ENCODE measurements around the gene SLC18B1.
A peak's percentile ranks its signal among the peaks of the same experiment; 100 is the strongest.

The SLC18B1 gene

GRCh38 chr6:132798869-132799538, 567 bp upstream of the SLC18B1 start:
- peak overlapping the region; percentile 66 for H3K4me3 ChIP-seq (ENCODE audit: insufficient read length, low read depth)
- TF ChIP-seq SUZ12 (IDR thresholded peaks at IDR 0.05; ENCODE audit: extremely low read depth, insufficient read depth, insufficient read length) = no peak
- TF ChIP-seq ZNF274 (IDR thresholded peaks at IDR 0.05; ENCODE audit: low read depth, low read length) = no peak
- TF ChIP-seq YY1 (IDR thresholded peaks at IDR 0.05; ENCODE audit: insufficient read depth, insufficient read length) = no peak
- H3K27me3 ChIP-seq (ENCODE audit: insufficient read depth, insufficient read length) = no peaks in the 10 kb centered on the region
- no peaks in the 10 kb centered on the region for H3K36me3 ChIP-seq (ENCODE audit: insufficient read depth, insufficient read length, low read length)
- H3K9me3 ChIP-seq (ENCODE audit: insufficient read depth, low read length) = no peaks in the 10 kb centered on the region
- no peak for DNase-seq (ENCODE audit: low read depth, low spot score)
- no peak overlapping the region for H3K9ac ChIP-seq (ENCODE audit: insufficient read length, low read depth)
- H3K4me1 ChIP-seq (ENCODE audit: insufficient read depth, insufficient read length) = no peaks in the 10 kb centered on the region

DNA sequence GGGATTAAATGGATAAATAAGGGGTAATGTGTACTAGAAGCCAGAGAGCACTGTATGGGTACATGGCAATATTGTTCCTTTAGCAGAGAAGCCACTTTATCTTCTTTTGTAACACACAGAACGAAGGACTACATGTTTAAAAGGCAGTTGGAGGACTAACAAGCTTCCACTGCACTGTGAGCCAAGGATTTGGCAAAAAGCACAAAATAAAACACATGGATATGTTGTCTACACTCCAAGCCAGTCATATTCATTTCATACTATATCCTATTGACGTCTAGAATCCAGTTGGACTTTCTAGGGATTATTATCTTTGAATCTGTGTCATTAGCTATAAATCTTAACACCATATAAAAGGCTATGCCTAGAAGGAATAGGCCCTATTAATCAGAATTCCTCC, 3.0 kb downstream of the SLC18B1 start:
- no peaks in the 10 kb centered on the region for H3K4me1 ChIP-seq (ENCODE audit: insufficient read depth, insufficient read length)
- no peak overlapping the region for H3K4me3 ChIP-seq (ENCODE audit: insufficient read length, low read depth)
- H3K9me3 ChIP-seq (ENCODE audit: insufficient read depth, low read length) = no peaks in the 10 kb centered on the region
- no peak for TF ChIP-seq YY1 (IDR thresholded peaks at IDR 0.05; ENCODE audit: insufficient read depth, insufficient read length)
- DNase-seq (ENCODE audit: low read depth, low spot score) = no peak
- H3K27me3 ChIP-seq (ENCODE audit: insufficient read depth, insufficient read length) = no peaks in the 10 kb centered on the region
- H3K36me3 ChIP-seq (ENCODE audit: insufficient read depth, insufficient read length, low read length) = no peaks in the 10 kb centered on the region
- no peak overlapping the region for H3K9ac ChIP-seq (ENCODE audit: insufficient read length, low read depth)

GRCh38 chr6:132792510-132792909, 5.9 kb downstream of the SLC18B1 start:
- Histone ChIP-seq H3K36me3 (ENCODE audit: insufficient read depth, insufficient read length, low read length) (no peaks in the 10 kb centered on the region), H3K9me3 (ENCODE audit: insufficient read depth, low read length) (no peaks in the 10 kb centered on the region), H3K4me1 (ENCODE audit: insufficient read depth, insufficient read length) (no peaks in the 10 kb centered on the region), H3K4me3 (ENCODE audit: insufficient read length, low read depth) (no peak overlapping the region), H3K27me3 (ENCODE audit: insufficient read depth, insufficient read length) (no peaks in the 10 kb centered on the region), H3K9ac (ENCODE audit: insufficient read length, low read depth) (no peak overlapping the region)
- TF ChIP-seq YY1 (IDR thresholded peaks at IDR 0.05; ENCODE audit: insufficient read depth, insufficient read length) (no peak), ZNF274 (IDR thresholded peaks at IDR 0.05; ENCODE audit: low read depth, low read length) (no peak), SUZ12 (IDR thresholded peaks at IDR 0.05; ENCODE audit: extremely low read depth, insufficient read depth, insufficient read length) (no peak)
- no peak for DNase-seq (ENCODE audit: low read depth, low spot score)

DNA sequence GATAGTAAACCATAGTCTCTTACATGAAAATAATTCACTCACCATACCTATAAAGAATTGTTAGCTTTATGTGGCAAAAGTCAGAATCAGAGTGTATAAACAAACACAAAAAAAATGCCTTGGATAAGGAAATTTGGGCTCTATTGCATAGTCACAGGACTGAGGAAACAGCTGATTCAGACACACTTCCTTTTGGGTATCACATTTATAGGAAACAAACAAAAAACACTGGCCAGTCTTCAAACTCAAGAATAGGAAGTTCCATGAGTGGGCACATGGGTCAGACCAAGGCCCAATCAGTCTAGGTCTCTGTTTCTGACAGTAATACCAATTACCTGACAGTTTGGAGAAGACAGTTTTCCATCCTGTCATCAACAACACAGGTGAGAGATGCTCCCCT, 8.0 kb downstream of the SLC18B1 start:
- H3K4me3 ChIP-seq (ENCODE audit: insufficient read length, low read depth) = no peak overlapping the region
- H3K36me3 ChIP-seq (ENCODE audit: insufficient read depth, insufficient read length, low read length) = no peaks in the 10 kb centered on the region
- no peaks in the 10 kb centered on the region for H3K4me1 ChIP-seq (ENCODE audit: insufficient read depth, insufficient read length)
- TF ChIP-seq SUZ12 (IDR thresholded peaks at IDR 0.05; ENCODE audit: extremely low read depth, insufficient read depth, insufficient read length) (no peak), YY1 (IDR thresholded peaks at IDR 0.05; ENCODE audit: insufficient read depth, insufficient read length) (no peak)
- H3K27me3 ChIP-seq (ENCODE audit: insufficient read depth, insufficient read length) = no peaks in the 10 kb centered on the region
- no peak overlapping the region for H3K9ac ChIP-seq (ENCODE audit: insufficient read length, low read depth)
- no peak for DNase-seq (ENCODE audit: low read depth, low spot score)
- H3K9me3 ChIP-seq (ENCODE audit: insufficient read depth, low read length) = no peaks in the 10 kb centered on the region

DNA sequence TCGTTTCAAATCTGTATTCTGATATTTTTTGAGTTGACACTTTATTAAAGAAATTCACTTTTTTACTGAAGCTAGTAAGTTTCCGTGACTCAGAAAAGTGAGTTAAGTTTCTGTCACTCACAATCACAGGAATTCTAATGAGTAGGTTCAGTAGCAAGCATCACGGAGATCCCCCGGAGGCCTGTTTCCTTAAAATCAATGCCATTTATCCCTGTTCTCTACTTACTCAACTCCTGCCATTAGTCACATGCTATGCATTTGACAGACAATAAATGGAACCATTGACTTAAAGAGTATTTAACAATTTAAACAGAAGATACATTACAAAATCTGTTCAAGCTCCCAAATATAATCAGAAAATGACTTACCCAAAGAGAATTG, 9.1 kb downstream of the SLC18B1 start:
- H3K9me3 ChIP-seq (ENCODE audit: insufficient read depth, low read length) = no peaks in the 10 kb centered on the region
- H3K36me3 ChIP-seq (ENCODE audit: insufficient read depth, insufficient read length, low read length) = no peaks in the 10 kb centered on the region
- no peaks in the 10 kb centered on the region for H3K4me1 ChIP-seq (ENCODE audit: insufficient read depth, insufficient read length)
- no peak overlapping the region for H3K9ac ChIP-seq (ENCODE audit: insufficient read length, low read depth)
- no peak for TF ChIP-seq ZNF274 (IDR thresholded peaks at IDR 0.05; ENCODE audit: low read depth, low read length)
- no peak overlapping the region for H3K4me3 ChIP-seq (ENCODE audit: insufficient read length, low read depth)
- no peak for DNase-seq (ENCODE audit: low read depth, low spot score)
- H3K27me3 ChIP-seq (ENCODE audit: insufficient read depth, insufficient read length) = no peaks in the 10 kb centered on the region

- TF ChIP-seq YY1 (IDR thresholded peaks at IDR 0.05; ENCODE audit: insufficient read depth, insufficient read length) = no peak
- no peak for TF ChIP-seq ZNF274 (IDR thresholded peaks at IDR 0.05; ENCODE audit: low read depth, low read length)
- no peak for TF ChIP-seq SUZ12 (IDR thresholded peaks at IDR 0.05; ENCODE audit: extremely low read depth, insufficient read depth, insufficient read length)
- Histone ChIP-seq H3K4me3 (ENCODE audit: insufficient read length, low read depth) (no peak overlapping the region), H3K36me3 (ENCODE audit: insufficient read depth, insufficient read length, low read length) (no peaks in the 10 kb centered on the region), H3K27me3 (ENCODE audit: insufficient read depth, insufficient read length) (no peaks in the 10 kb centered on the region), H3K9ac (ENCODE audit: insufficient read length, low read depth) (no peak overlapping the region), H3K4me1 (ENCODE audit: insufficient read depth, insufficient read length) (no peaks in the 10 kb centered on the region), H3K9me3 (ENCODE audit: insufficient read depth, low read length) (no peaks in the 10 kb centered on the region)
- no peak for DNase-seq (ENCODE audit: low read depth, low spot score)
Measured at GRCh38 chr6:132788658-132789395, 9.6 kb downstream of the SLC18B1 start.

GRCh38 chr6:132785936-132786335, 12.5 kb downstream of the SLC18B1 start:
- DNase-seq (ENCODE audit: low read depth, low spot score) = no peak
- Histone ChIP-seq H3K9ac (ENCODE audit: insufficient read length, low read depth) (no peak overlapping the region), H3K4me1 (ENCODE audit: insufficient read depth, insufficient read length) (no peaks in the 10 kb centered on the region), H3K9me3 (ENCODE audit: insufficient read depth, low read length) (no peaks in the 10 kb centered on the region), H3K36me3 (ENCODE audit: insufficient read depth, insufficient read length, low read length) (no peaks in the 10 kb centered on the region), H3K27me3 (ENCODE audit: insufficient read depth, insufficient read length) (no peaks in the 10 kb centered on the region), H3K4me3 (ENCODE audit: insufficient read length, low read depth) (no peak overlapping the region)
- TF ChIP-seq SUZ12 (IDR thresholded peaks at IDR 0.05; ENCODE audit: extremely low read depth, insufficient read depth, insufficient read length) (no peak), YY1 (IDR thresholded peaks at IDR 0.05; ENCODE audit: insufficient read depth, insufficient read length) (no peak), ZNF274 (IDR thresholded peaks at IDR 0.05; ENCODE audit: low read depth, low read length) (no peak)

Data from NT2/D1 (cell line).